Heart left ventricle (tissue), 16 donors: ENCODE data around the gene ELOVL1. TPM values are rescaled to one million over a fixed set of nuclear protein-coding genes. Genes with fewer than 3 reads are reported as not detected.

ENCODE experiments used
- ATAC-seq, 4 donors: fragments of 200-7000 bp; cut with Tn5 transposase; one replicate each; pipeline ENCODE4 v1.9.1; 2020 to 2022; ENCODE audit warnings: moderate library complexity in 4 of 4, mild to moderate bottlenecking in 3 of 4, moderate number of reproducible peaks in 1 of 4
- DNase-seq, 5 donors: peaks; one replicate each; pipeline ENCODE4 v3.0.0-alpha.2; 2020
- H3K27ac ChIP-seq, 12 donors: fragments of 200-600 bp; sonication (generic) in 4 of 12; one replicate each; pipeline versions ENCODE4 v1.5.0 to v1.8.0; 2016 to 2022; ENCODE audit warnings: mild to moderate bottlenecking in 2 of 12
- H3K27me3 ChIP-seq, 9 donors: fragments of 200-600 bp; sonication (generic) in 2 of 9; one replicate each; pipeline versions ENCODE4 v1.5.1 to v1.8.0; 2016 to 2022; ENCODE audit warnings: mild to moderate bottlenecking in 3 of 9
- H3K36me3 ChIP-seq, 9 donors: fragments of 200-600 bp; sonication (generic) in 2 of 9; one replicate each; pipeline versions ENCODE4 v1.5.0 to v1.8.0; 2018 to 2022; ENCODE audit warnings: mild to moderate bottlenecking in 2 of 9
- H3K4me1 ChIP-seq, 12 donors: fragments of 200-600 bp; sonication (generic) in 4 of 12; one replicate each; pipeline versions ENCODE4 v1.5.0 to v1.8.0; 2016 to 2022; ENCODE audit warnings: mild to moderate bottlenecking in 3 of 12
- H3K4me3 ChIP-seq, 12 donors: fragments of 200-600 bp; sonication (generic) in 4 of 12; one replicate each; pipeline versions ENCODE4 v1.5.0 to v1.8.0; 2017 to 2022; ENCODE audit warnings: mild to moderate bottlenecking in 9 of 12, moderate library complexity in 4 of 12
- H3K9me3 ChIP-seq, 12 donors: fragments of 200-600 bp; sonication (generic) in 4 of 12; one replicate each; pipeline versions ENCODE4 v1.5.0 to v1.8.0; 2016 to 2022; ENCODE audit warnings: mild to moderate bottlenecking in 1 of 12
- POLR2A ChIP-seq, 2 donors: fragments of 450-650 bp; IDR thresholded peaks; one replicate each; pipeline ENCODE4 v1.6.1; 2017; ENCODE audit warnings: antibody characterized with exemption in 2 of 2, mild to moderate bottlenecking in 2 of 2, moderate library complexity in 2 of 2
- WGBS, 4 donors: extraction: QIAGEN DNeasy Blood & Tissue Kit in 2 of 4; methylation state at CpG; one replicate each; pipeline versions ENCODE4 v1.1.5 to v1.1.7; 2013 to 2018; 5-methylcytosine and 5-hydroxymethylcytosine counted together
- intact Hi-C, 10 donors: fragments of 100-400 bp; cut with DNase I; formaldehyde crosslinking; loops; one replicate each; pipeline versions ENCODE4 v1.11.1 to v1.14.2; 2022
- polyA plus RNA-seq, 2 donors: library from polyadenylated mRNA; stranded (reverse); fragments of 200-250 nt; gene quantifications; one replicate each; pipeline ENCODE4 v1.2.3, GENCODE V29; 2013
- total RNA-seq, 9 donors: library from RNA; depleted of rRNA in 2 of 9; stranded (reverse); fragments of >200 nt in 2 of 9; fragmentation: NEBNext Ultra II Directional in 3 of 9; extraction: Animal tissue kit (Norgen Biotek cat#: 25700) in 3 of 9; gene quantifications; one replicate each; pipeline versions ENCODE4 v1.1.0 to v1.2.4, GENCODE V29; 2016 to 2023
- TF ChIP-seq, protein P1 (sequence below), 12 donors: fragments of 200-600 bp; sonication (generic) in 4 of 12; IDR thresholded peaks; one replicate each; pipeline versions ENCODE4 v1.5.0 to v1.8.0; 2018 to 2022; ENCODE audit warnings: antibody characterized with exemption in 12 of 12, mild to moderate bottlenecking in 5 of 12
- donor health status: ischemic (EF 13 %, LVEDD 7.1; RV severe dilation, severe dysfunction).
- donor health status: healthy with polysubstance abuse.
- donor health status: DM: no; HTN: yes; CAD: no.
- donor health status: DM: no; HTN: no; CAD: no.
- donor health status: ischemic (EF 25% LVEDD 6.9; RV normal size, moderate dysfunction).
- donor health status: ischemic (EF 25% LVEDD 5.7; RV mildly dilated, moderate dysfunction).
- donor health status: healthy.
- donor health status: DM: yes; HTN: yes; CAD: no.
- donor health status: ischemic (EF 35%, LVEDD 5.7; RV mildly dilated, moderate dysfunction).
- donor health status: nonischemic (EF 11% LVEDD 7.7; RV severe dilation, severe dysfunction).
- donor health status: DM: yes; HTN: yes; CAD: no.
- donor health status: PGD.
- donor health status: ischemic (EF 29% LVEDD 5.4; RV normal size, mild dysfunction).
- donor health status: nonischemic (EF 23%, LVEDD 6.1; RV moderate dilation, normal function).

ELOVL1 gene
- total and polyA plus RNA-seq, 11 donors: 22.1 to 93.4 (median 33.6) TPM

- TF ChIP-seq, protein P1, sequence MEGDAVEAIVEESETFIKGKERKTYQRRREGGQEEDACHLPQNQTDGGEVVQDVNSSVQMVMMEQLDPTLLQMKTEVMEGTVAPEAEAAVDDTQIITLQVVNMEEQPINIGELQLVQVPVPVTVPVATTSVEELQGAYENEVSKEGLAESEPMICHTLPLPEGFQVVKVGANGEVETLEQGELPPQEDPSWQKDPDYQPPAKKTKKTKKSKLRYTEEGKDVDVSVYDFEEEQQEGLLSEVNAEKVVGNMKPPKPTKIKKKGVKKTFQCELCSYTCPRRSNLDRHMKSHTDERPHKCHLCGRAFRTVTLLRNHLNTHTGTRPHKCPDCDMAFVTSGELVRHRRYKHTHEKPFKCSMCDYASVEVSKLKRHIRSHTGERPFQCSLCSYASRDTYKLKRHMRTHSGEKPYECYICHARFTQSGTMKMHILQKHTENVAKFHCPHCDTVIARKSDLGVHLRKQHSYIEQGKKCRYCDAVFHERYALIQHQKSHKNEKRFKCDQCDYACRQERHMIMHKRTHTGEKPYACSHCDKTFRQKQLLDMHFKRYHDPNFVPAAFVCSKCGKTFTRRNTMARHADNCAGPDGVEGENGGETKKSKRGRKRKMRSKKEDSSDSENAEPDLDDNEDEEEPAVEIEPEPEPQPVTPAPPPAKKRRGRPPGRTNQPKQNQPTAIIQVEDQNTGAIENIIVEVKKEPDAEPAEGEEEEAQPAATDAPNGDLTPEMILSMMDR (IDR thresholded peaks at IDR 0.05): no peak
Measured at GRCh38 chr1:43368646-43369020, 822 bp upstream of the ELOVL1 start.

DNA sequence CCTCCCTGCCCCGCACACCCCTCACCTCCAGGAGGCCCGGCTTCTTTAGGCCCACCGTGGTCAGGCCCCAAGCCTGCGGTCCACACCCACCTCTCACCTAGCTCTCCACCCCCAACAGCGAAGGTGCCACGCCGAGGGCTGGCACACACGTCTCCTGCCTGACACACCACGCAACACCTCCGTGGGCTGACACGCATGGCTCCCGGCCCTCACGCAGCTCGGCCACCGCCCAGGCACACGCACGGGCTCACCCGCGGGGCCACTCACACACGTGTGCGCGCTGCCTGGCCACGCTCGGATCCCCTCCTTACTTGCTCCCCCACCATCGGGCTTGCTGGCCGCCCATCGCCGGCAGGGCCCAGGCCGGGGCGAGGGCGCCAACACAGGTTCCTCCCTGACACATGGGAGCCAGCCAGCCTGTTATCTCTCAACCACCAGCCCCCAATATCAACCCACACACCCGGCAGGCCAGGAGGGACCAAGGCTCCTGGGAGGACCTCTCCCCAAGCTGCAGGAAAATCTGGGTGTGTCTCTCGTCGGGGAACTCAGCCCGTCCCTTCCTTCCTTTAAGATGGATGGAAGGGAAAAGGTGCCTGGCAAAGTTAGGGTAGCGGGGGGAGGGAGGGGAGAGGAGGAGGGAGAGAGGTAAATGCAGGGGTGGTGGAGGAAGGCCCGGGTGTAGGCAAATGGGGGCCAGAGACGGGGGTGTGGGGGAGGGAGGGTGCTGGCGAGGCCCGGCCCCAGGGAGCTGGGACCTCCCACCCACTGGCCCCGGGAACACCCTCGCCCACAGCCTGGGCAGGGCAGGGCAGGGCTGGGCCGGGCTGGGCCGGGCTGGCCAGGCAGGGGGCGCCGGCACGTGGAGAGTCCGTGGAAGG lies 546 bp downstream of the ELOVL1 start:
- ATAC-seq: peak in 3 of 4 donors; percentile 63 to 73 (median 71)
- DNase-seq: peak in 3 of 5 donors; percentile 33 to 70 (median 41)
- peak overlapping the region; percentile 91 to 99 (median 97) for H3K27ac ChIP-seq
- peak overlapping the region; percentile 54 to 97 (median 90) for H3K4me3 ChIP-seq
- H3K36me3 ChIP-seq: peaks cover 3 to 39% (median 33%) of the 10 kb centered on the region in 9 donors
- 1 to 6% (median 2%) methylated on average over 17 to 48 of the region's 48 CpGs for WGBS, 4 donors
- TF ChIP-seq POLR2A (IDR thresholded peaks at IDR 0.05): no peak
- TF ChIP-seq, protein P1 (IDR thresholded peaks at IDR 0.05): no peak
- peaks cover 0 to 32% (median 26%) of the 10 kb centered on the region in 12 donors for H3K4me1 ChIP-seq
- no peaks in the 10 kb centered on the region for H3K9me3 ChIP-seq
- no peaks in the 10 kb centered on the region for H3K27me3 ChIP-seq
- intact Hi-C loops: loop anchor here in 4 of 10 donors (5.0 kb wide), 2 partner anchors 65 to 130 kb away; partner anchors contain the start of gene TIE1 (in 1 of the 4)

More at GRCh38 chr1:43368646-43369020, 822 bp upstream of the ELOVL1 start:
- Histone ChIP-seq H3K36me3 (peaks cover 3 to 28% (median 19%) of the 10 kb centered on the region in 9 donors), H3K9me3 (no peaks in the 10 kb centered on the region), H3K4me1 (peaks cover 3 to 43% (median 33%) of the 10 kb centered on the region in 12 donors), H3K27ac (peak overlapping the region; percentile 80 to 99 (median 96)), H3K27me3 (no peaks in the 10 kb centered on the region), H3K4me3 (peak overlapping the region; percentile 36 to 97 (median 90))
- DNase-seq: no peak
- ATAC-seq: no peak
- WGBS, 4 donors: 20 to 25% (median 23%) methylated on average over 6 of the region's 6 CpGs
- intact Hi-C loops: loop anchor here in 5 of 10 donors (1.0 to 5.0 kb wide), 4 partner anchors 10 to 131 kb away; partner anchors contain the start of genes MED8 (in 2 of the 5), SZT2 (in 2 of the 5), CDC20 (in 1 of the 5) and TIE1 (in 1 of the 5)

- Histone ChIP-seq H3K9me3 (no peaks in the 10 kb centered on the region), H3K27ac (peak overlapping the region in 11 of 12 donors; percentile 91 to 99 (median 97)), H3K36me3 (peaks cover 3 to 45% (median 40%) of the 10 kb centered on the region in 9 donors), H3K4me3 (peak overlapping the region; percentile 54 to 97 (median 90)), H3K27me3 (no peaks in the 10 kb centered on the region), H3K4me1 (peaks cover 0 to 32% (median 26%) of the 10 kb centered on the region in 12 donors)
- 13 to 27% (median 26%) methylated on average over 3 to 5 of the region's 5 CpGs for WGBS, 4 donors
- intact Hi-C loops: loop anchor here in 4 of 10 donors (5.0 kb wide), 2 partner anchors 64 to 129 kb away; partner anchors contain the start of gene TIE1 (in 1 of the 4)
- ATAC-seq: no peak
- no peak for TF ChIP-seq POLR2A (IDR thresholded peaks at IDR 0.05)
- TF ChIP-seq, protein P1 (IDR thresholded peaks at IDR 0.05): no peak
- DNase-seq: no peak
Measured at GRCh38 chr1:43366601-43367025, 1.2 kb downstream of the ELOVL1 start.

DNA sequence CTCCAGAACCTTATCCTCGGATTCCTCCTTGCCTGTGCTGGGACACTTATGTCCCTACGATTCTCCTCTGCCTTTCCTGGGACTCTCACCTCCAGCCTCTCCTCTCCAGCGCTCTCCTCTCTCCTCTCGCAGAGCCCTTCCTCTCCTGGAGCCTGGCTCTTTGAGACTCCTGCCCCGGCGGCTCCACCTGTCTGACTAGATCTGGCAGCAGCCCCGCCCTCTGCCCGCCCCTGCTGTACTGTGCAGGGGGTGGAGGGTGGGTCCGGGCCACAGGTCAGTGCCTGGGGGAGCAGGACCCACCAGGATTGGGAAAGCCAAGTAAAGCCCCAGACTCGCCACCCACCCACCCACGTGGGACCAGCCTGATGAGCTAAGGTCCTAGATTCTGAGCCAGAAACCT lies 1.6 kb downstream of the ELOVL1 start:
- Histone ChIP-seq H3K27me3 (no peaks in the 10 kb centered on the region), H3K4me1 (peaks cover 0 to 32% (median 26%) of the 10 kb centered on the region in 12 donors), H3K9me3 (no peaks in the 10 kb centered on the region), H3K36me3 (peaks cover 3 to 49% (median 44%) of the 10 kb centered on the region in 9 donors), H3K4me3 (peak overlapping the region in 8 of 12 donors; percentile 68 to 97 (median 92)), H3K27ac (peak overlapping the region in 9 of 12 donors; percentile 3 to 99 (median 97))
- 61 to 73% (median 66%) methylated on average over 6 to 11 of the region's 11 CpGs for WGBS, 4 donors
- DNase-seq: peak in 1 of 5 donors; percentile 34
- intact Hi-C loops: loop anchor here in 4 of 10 donors (5.0 kb wide), 2 partner anchors 64 to 129 kb away; partner anchors contain the start of gene TIE1 (in 1 of the 4)
- no peak for ATAC-seq
- TF ChIP-seq POLR2A (IDR thresholded peaks at IDR 0.05): no peak
- TF ChIP-seq, protein P1 (IDR thresholded peaks at IDR 0.05): no peak
